ENCODE measurements around the gene SH2D3C. TPM values are rescaled to one million over a fixed set of nuclear protein-coding genes. Genes with fewer than 3 reads are reported as not detected.
A peak's percentile ranks its signal among the peaks of the same experiment; 100 is the strongest.
"Not testable (repeated sequence)": the region's sequence is repeated elsewhere in the genome, so short reads cannot be mapped to it uniquely, and the experiment has no call there.

SH2D3C gene
- polyA plus RNA-seq, 3 donors, result 12.1 to 15.1 (median 12.6) TPM

DNA sequence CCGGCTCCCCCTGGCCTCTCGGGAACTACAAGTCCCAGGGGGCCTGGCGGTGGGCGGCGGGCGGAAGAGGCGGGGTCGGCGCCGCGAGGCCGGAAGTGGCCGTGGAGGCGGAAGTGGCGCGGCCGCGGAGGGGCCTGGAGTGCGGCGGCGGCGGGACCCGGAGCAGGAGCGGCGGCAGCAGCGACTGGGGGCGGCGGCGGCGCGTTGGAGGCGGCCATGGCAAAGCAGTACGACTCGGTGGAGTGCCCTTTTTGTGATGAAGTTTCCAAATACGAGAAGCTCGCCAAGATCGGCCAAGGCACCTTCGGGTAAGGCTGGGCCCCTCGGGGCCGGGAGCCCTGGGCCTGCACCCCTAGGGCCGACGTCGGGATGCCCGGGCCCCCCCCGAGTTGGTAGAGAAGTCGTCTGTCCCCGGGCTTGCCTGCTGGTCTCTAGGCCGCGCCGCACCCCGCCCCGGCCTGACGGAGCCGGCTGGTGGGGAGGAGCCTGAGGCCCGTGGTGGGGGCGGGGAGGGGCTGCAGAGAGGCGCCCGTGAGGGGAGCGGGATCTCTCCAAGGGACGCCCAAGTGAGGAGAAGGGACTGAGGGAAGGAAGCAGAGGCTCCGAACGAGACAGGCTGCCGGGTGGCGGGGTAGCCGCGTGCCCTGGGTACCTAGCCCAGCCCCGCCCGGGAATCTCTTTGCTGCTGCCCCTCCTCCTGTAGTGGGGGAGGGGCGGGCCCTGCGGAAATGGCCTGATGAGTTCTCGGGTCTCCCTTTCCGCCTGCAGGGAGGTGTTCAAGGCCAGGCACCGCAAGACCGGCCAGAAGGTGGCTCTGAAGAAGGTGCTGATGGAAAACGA, 7.7 kb upstream of the SH2D3C start, which contains the start of gene CDK9:
CDK9 (plus strand) TSS at position 102 of the 840 bp plus-strand sequence; CDS start at position 217, 115 bp downstream.
- peak in 2 of 3 donors; percentile 69 to 78 for DNase-seq (ENCODE audit: low read depth in 3 of 3, low spot score in 2 of 3)

- DNase-seq (ENCODE audit: low read depth in 3 of 3, low spot score in 2 of 3), result peak; percentile 53 to 78 (median 69)
Observed at GRCh38 chr9:127785023-127785932, 6.8 kb upstream of the SH2D3C start.

DNA sequence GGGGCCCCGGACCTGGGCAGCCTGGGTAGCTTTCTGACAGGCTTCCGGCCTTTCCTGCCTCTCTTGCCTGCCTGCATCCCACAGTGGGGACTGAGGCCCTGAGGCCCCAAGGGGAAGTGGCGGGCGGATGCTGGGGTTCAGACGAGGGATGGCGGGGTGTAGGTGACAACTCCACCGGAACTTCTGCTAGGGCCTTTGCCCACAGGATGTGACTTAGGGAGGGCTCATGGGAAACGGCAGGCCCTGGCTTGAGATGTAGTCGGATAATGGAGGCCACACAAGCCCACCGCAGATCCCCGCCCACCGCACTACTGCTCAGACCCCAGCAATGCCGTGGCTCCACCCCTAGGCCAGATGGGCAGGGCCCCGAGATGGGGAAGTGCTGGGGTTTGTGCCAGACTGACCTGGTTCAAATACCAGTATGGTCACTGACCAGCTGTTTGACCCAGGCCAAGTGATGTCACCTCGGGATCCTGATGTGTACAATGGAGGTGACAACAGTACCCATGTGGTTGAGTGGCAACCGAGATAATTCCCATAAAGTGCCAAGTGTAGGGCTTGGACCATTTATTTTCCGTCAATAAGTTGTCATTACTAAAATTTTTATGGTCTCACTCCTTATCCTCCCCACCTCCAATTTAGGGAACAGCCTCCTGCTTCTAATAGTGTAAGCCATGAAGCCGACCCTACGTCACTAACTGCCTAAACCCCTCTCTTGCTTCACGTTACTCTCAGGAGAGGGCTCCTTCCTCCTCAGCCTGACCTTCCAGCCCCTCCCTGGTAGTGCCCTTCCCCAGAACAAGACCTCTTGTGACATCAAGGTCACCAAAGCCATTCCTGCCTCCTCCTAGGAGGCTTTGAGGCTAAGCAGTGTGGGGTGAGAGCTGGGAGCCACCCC, 4.9 kb upstream of the SH2D3C start:
- no peak for DNase-seq (ENCODE audit: low read depth in 3 of 3, low spot score in 2 of 3)

- no peak for DNase-seq (ENCODE audit: low read depth in 3 of 3, low spot score in 2 of 3)
Observed at GRCh38 chr9:127781806-127782205, 3.3 kb upstream of the SH2D3C start.

DNA sequence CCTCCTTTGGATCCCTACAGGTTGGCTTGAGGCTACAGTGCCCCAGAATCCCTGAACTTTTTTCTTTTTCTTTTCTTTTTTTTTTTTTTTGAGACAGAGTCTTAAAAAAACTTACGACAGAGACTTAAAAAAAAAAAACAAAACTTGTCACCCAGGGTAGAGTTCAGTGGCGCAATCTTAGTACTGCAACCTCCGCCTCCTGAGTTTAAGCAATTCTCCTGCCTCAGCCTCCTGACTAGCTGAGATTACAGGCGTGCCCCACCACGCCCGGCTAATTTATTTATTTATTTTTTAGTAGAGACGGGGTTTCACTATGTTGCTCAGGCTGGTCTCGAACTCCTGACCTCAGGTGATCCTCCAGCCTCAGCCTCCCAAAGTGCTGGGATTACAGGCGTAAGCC, 2.4 kb upstream of the SH2D3C start:
- DNase-seq (ENCODE audit: low read depth in 3 of 3, low spot score in 2 of 3), result not testable (repeated sequence)

- DNase-seq (ENCODE audit: low read depth in 3 of 3, low spot score in 2 of 3), result no peak
Observed at GRCh38 chr9:127780126-127780885, 1.8 kb upstream of the SH2D3C start.

DNA sequence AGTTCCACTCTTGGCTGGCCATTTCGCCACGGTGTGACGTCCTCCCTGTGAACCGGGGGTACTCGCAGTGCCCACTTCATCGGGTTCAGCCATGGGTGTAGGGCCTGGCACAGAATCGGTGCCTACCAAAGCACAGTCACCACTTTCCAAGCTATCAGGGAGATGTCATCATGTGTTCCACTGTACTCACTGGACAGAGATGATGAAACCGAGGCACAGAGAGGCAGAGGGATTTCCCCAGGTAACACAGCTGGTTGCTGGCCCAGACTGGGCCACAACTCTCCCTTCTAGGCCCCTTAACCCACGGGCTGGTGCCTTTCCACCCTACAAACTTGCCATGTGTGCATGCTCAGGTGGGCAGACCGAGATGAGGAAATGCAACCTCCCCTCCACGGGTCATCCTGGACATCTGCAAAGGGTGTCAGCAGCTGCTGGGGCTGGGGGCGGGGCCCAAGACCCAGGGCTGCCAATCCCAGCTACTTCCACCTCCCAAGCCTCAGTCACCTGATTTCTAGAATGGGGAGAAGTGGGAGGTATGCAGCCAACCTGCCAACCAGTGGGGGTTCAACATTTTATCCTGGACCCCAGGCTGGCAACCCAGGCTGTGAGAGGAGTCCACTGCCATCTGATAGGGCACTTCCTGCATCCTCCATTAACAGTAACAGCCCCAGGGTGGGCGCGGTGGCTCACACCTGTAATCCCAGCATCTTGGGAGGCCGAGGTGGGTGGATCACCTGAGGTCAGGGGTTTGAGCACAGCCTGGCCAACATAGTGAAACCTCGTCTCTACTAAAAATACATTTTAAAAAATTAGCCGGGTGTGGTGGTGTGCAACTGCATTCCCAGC, 893 bp upstream of the SH2D3C start:
- DNase-seq (ENCODE audit: low read depth in 3 of 3, low spot score in 2 of 3), result no peak

GRCh38 chr9:127777368-127777980, 992 bp downstream of the SH2D3C start:
- DNase-seq (ENCODE audit: low read depth in 3 of 3, low spot score in 2 of 3), result no peak

- no peak for DNase-seq (ENCODE audit: low read depth in 3 of 3, low spot score in 2 of 3)
Observed at GRCh38 chr9:127776924-127777289, 1.6 kb downstream of the SH2D3C start.

DNA sequence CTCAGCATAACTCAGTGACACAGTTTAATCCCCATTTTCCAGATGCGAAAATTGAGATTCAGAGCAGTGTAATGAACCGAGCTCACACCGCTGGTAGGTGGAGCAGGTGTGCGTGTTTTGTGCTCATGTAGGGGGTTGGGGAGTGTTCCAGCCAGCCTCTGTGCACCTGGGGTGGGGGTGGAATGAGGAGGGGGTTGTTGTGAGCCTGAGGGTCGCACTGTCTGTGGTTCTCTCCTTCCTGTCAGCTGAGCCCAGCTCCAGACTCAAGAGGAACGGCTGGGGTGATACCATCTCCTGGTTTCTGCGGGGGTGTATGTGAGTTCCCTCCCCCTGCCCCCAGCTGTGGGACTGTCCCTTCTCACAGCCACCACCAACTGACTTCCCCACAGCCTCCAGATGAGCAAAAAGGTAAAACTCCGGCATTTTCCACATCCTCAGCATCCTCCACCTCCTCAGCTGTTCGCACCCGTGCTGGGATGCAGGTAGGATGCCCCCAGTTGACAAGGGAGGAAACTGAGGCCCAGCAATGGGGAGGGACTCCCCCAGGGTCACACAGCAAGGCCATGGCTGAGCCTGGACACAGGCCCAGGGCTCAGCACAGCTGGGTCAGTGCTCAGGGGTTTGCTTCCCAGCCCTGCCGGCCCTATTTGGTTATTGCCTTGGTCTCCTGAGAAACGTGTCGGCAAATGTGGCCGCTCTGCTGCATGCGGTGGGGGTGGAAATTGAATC, 2.1 kb downstream of the SH2D3C start:
- no peak for DNase-seq (ENCODE audit: low read depth in 3 of 3, low spot score in 2 of 3)

- DNase-seq (ENCODE audit: low read depth in 3 of 3, low spot score in 2 of 3), result no peak
Observed at GRCh38 chr9:127773981-127774380, 4.5 kb downstream of the SH2D3C start.

- DNase-seq (ENCODE audit: low read depth in 3 of 3, low spot score in 2 of 3), result no peak
Observed at GRCh38 chr9:127773272-127773671, 5.2 kb downstream of the SH2D3C start.

DNA sequence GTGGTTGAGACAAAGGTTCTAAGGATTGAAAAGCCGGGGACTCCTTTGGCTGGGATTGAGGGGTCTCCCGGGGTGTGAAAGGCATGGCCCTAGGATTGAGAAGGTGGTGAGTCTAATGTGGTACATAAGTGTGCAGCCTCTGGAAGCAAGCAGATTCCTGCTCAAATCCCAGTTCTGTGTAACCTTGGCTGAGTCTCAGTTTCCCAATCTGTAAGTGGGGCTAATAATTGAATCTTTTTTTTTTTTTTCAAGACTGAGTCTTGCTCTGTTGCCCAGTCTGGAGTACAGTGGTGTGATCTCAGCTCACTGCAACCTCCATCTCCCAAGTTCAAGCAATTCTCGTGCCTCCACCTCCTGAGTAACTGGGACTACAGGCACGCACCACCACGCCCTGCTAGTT, 5.9 kb downstream of the SH2D3C start:
- no peak for DNase-seq (ENCODE audit: low read depth in 3 of 3, low spot score in 2 of 3)

- no peak for DNase-seq (ENCODE audit: low read depth in 3 of 3, low spot score in 2 of 3)
Observed at GRCh38 chr9:127771570-127772189, 6.8 kb downstream of the SH2D3C start.

DNA sequence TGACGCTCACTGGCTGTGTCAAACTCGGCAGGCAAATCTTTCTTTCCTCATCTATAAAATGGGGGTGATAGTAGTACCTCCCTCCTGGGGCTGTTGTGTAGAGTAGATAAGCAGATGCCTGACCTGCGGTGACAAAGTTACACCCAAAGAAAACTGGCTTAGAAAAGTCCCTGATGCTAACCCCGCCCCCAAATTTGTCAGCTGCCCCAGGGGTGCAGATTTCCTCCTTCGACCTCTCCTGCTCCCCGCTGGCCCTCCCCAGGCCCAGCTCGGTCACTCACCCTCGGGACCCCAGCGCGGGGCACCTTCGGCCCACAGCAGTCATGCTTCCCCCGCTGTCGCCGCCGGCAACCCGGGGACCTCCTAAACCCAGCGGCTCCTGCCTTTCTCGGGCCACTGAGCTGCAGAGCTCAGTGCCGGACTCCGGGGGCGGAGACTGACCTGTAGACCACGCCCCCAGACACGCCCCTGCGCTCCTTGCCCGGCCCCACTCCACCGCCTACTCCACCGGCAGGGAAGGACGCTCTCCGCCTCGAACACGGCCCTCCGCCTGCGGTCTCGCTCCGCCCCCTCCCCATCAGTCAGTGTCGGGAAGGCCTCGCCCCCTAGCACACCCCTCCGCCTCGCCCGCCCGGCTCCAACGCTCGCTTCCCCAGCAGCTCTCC, 7.4 kb downstream of the SH2D3C start:
- peak; percentile 92 to 94 (median 94) for DNase-seq (ENCODE audit: low read depth in 3 of 3, low spot score in 2 of 3)

- no peak for DNase-seq (ENCODE audit: low read depth in 3 of 3, low spot score in 2 of 3)
Observed at GRCh38 chr9:127770583-127770904, 7.9 kb downstream of the SH2D3C start.

All from right renal cortex interstitium (tissue), 3 donors.